Cardiac atrium fibroblast (primary cell): ENCODE results near the gene GNGT1. TPM values are rescaled to one million over a fixed set of nuclear protein-coding genes. Genes with fewer than 3 reads are reported as not detected.

Source experiments
- total RNA-seq: library from RNA; depleted of rRNA; stranded (reverse); fragments of >200 nt; gene quantifications from 2 replicates; pipeline ENCODE4 v1.2.3, GENCODE V29; 2015

Gene GNGT1
- total RNA-seq = not detected in 2 replicates

DNA sequence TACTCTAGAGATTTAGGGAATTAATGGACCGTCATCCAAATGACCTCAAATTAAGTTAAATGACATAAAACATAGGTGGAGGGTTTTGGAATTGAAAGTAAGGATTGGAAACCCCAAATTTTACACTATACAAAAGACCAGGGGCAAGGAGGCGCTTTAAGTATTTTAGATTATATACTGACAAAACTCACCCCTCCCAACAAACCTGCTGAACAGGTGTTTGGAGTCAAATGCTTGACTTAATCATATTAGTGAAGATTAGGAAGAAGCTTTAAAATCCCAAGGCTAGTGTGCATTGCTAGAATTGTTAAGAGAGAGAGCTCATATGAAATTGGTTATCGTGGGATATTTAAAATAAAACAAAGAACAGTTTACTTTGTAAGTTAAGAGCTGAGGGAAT lies at the start of gene GNGT1:
TSS of gene GNGT1 (plus strand) at position 301 of the 400 bp plus-strand sequence. CDS start 180 bp downstream, outside the sequence.

DNA sequence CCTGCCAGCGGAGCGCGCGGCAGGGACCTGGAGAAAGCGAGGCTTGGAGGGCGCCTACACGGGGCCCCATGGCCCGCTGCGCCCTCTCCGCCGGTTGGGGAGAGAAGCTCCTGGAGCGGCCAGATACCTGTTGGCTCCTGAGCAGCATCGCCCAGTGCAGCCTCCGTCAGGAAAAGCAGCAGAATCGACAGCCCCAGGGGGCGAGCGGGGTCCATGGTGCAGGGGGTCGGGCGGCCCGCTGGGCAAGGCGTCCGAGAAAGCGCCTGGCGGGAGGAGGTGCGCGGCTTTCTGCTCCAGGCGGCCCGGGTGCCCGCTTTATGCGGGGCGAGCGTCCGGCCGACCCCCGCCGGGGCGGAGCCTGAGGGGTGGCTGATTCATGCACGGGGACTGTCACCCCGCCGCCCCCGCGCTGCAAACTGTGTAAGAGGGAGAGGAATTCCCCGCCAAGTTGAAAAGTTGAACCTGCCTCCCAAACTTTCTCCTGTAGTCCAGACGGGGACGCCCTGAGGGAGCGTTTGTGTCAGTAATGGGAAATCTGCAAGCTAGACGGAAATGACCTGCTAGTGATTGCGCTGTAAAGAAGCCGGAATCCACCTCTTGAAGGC lies 15.8 kb upstream of the GNGT1 start, which contains the start of gene TFPI2:
TSS of gene TFPI2 (minus strand) at position 290 of the 605 bp plus-strand sequence. CDS start at position 215, 75 bp downstream.

DNA sequence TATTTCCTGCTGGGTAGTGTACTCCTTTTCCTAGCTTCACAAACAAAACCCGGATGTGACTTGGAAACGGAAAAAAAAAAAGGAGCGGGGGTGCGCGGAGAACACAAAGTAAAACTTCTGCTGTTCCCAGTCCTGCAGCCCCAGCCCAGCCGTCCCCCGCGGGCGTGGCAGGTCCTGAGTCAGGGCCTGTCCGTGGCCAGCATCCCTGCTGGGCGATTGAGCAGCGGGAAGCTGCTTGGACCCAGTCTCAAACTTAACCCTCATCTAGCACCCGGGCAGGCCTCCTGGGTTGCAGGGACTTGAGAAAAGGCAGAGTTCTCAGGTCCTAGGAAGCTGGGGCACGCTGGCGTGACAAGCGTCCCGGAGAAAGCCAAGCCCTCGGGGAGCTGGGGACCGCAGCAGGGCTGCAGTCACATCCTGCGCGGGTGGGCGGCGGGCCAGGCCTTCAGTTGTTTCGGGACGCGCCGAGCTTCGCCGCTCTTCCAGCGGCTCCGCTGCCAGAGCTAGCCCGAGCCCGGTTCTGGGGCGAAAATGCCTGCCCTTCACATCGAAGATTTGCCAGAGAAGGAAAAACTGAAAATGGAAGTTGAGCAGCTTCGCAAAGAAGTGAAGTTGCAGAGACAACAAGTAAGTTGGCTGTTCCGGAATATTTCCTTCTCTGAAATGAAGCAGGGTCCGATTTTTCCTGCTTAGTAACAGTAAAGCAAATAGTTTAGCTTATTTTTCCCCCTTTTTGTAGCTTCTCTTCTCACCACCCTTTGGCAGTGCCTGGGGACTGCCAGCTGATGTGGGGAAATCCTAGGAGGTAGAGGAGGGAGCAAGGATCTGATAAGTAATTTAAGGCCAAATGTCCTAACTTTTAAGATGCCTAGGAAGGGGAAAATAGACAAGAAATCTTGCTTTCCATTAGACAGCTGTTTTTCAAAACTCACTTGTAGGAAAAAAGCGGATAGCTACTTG lies 15.5 kb downstream of the GNGT1 start, which contains the start of gene GNG11:
TSS of gene GNG11 (plus strand) at position 129 of the 960 bp plus-strand sequence. CDS start at position 532, 403 bp downstream.

Other genes starting within 250 kb of the GNGT1 start
- gene TFPI2, start 15.8 kb upstream of the GNGT1 start, total RNA-seq = 814 and 1,067 TPM in 2 replicates
- gene GNG11, start 15.2 kb downstream of the GNGT1 start, total RNA-seq = 113 and 138 TPM in 2 replicates
- gene BET1, start 97.8 kb downstream of the GNGT1 start, total RNA-seq = 53.6 and 54.3 TPM in 2 replicates